Stimulated activated naive B cell treated with anti-CD40 and anti-IgM and Interleukin-4, amounts not matched to agents 10 μg/mL and 1 μg/mL and 100 μg/mL, for 72 hours (primary cell): Measurements from ENCODE around the gene BCAP31.
A peak's percentile ranks its signal among the peaks of the same experiment; 100 is the strongest.
"Not testable (repeated sequence)": the region's sequence is repeated elsewhere in the genome, so short reads cannot be mapped to it uniquely, and the experiment has no call there.

Experiments used
- ATAC-seq, 2 donors: fragments of 150-1000 bp; cut with Tn5 transposase; replicated peaks; 2 replicates each; pipeline ENCODE4 v1.10.0; 2021; ENCODE audit warnings: moderate library complexity in 1 of 2
- DNase-seq: peaks from one replicate; pipeline ENCODE4 v3.0.0; 2021
- H3K27ac Mint-ChIP-seq: one replicate; pipeline ENCODE4 v1.8.0; 2022; ENCODE audit warnings: mild to moderate bottlenecking, mixed read lengths
- H3K27me3 Mint-ChIP-seq, 2 donors: one replicate each; pipeline ENCODE4 v1.8.0; 2022; ENCODE audit warnings: mixed read lengths in 2 of 2
- H3K36me3 Mint-ChIP-seq, 2 donors: one replicate each; pipeline ENCODE4 v1.8.0; 2022; ENCODE audit warnings: mixed read lengths in 2 of 2, mild to moderate bottlenecking in 1 of 2
- H3K4me1 Mint-ChIP-seq, 2 donors: one replicate each; pipeline ENCODE4 v1.8.0; 2022; ENCODE audit warnings: mixed read lengths in 2 of 2, mild to moderate bottlenecking in 1 of 2
- H3K4me3 Mint-ChIP-seq, 2 donors: one replicate each; pipeline ENCODE4 v1.8.0; 2022; ENCODE audit warnings: mild to moderate bottlenecking in 2 of 2, mixed read lengths in 2 of 2, moderate library complexity in 1 of 2
- H3K9me3 Mint-ChIP-seq, 2 donors: one replicate each; pipeline ENCODE4 v1.8.0; 2022; ENCODE audit warnings: mixed read lengths in 2 of 2, mild to moderate bottlenecking in 1 of 2

Gene BCAP31

GRCh38 chrX:153744210-153745066, 20.3 kb upstream of the BCAP31 start:
- DNase-seq (no peak), ATAC-seq (no peak)
- peaks cover 0 to 3% of the 10 kb centered on the region in 2 donors for H3K36me3 Mint-ChIP-seq
- peaks cover 0 to 3% of the 10 kb centered on the region in 2 donors for H3K27me3 Mint-ChIP-seq
- H3K4me1 Mint-ChIP-seq = peaks cover 15 to 40% of the 10 kb centered on the region in 2 donors
- H3K27ac Mint-ChIP-seq = peak overlapping the region; percentile 17
- H3K4me3 Mint-ChIP-seq = peak overlapping the region in 1 of 2 donors; percentile 39
- no peaks in the 10 kb centered on the region for H3K9me3 Mint-ChIP-seq

- not testable (repeated sequence) for H3K36me3 Mint-ChIP-seq, ATAC-seq, H3K9me3 Mint-ChIP-seq, H3K27me3 Mint-ChIP-seq, DNase-seq, H3K27ac Mint-ChIP-seq
- Mint-ChIP-seq H3K4me1 (peaks cover 15 to 40% of the 10 kb centered on the region in 2 donors), H3K4me3 (peak overlapping the region in 1 of 2 donors; percentile 22)
These were observed 19.5 kb upstream of the BCAP31 start for GRCh38 chrX:153743468-153744209.

GRCh38 chrX:153742796-153743467, 18.7 kb upstream of the BCAP31 start:
- not testable (repeated sequence) for H3K27me3 Mint-ChIP-seq, DNase-seq, ATAC-seq, H3K9me3 Mint-ChIP-seq, H3K36me3 Mint-ChIP-seq, H3K4me3 Mint-ChIP-seq
- Mint-ChIP-seq H3K27ac (peak overlapping the region; percentile 20), H3K4me1 (peaks cover 15 to 40% of the 10 kb centered on the region in 2 donors)

- H3K4me3 Mint-ChIP-seq, H3K27me3 Mint-ChIP-seq, H3K36me3 Mint-ChIP-seq, ATAC-seq, H3K9me3 Mint-ChIP-seq, H3K27ac Mint-ChIP-seq, DNase-seq: not testable (repeated sequence)
- peaks cover 15 to 40% of the 10 kb centered on the region in 2 donors for H3K4me1 Mint-ChIP-seq
These were observed 17.9 kb upstream of the BCAP31 start for GRCh38 chrX:153742111-153742510.

- no peak overlapping the region for H3K4me3 Mint-ChIP-seq
These were observed 17.3 kb upstream of the BCAP31 start for GRCh38 chrX:153741446-153741845.

GRCh38 chrX:153740631-153741222, 16.5 kb upstream of the BCAP31 start:
- H3K27me3 Mint-ChIP-seq = no peaks in the 10 kb centered on the region
- DNase-seq = no peak
- ATAC-seq = no peak
- H3K4me1 Mint-ChIP-seq = peaks cover 15 to 40% of the 10 kb centered on the region in 2 donors
- H3K4me3 Mint-ChIP-seq = no peak overlapping the region
- peaks cover 9 to 11% of the 10 kb centered on the region in 2 donors for H3K36me3 Mint-ChIP-seq
- no peaks in the 10 kb centered on the region for H3K9me3 Mint-ChIP-seq
- H3K27ac Mint-ChIP-seq = no peak overlapping the region

More at GRCh38 chrX:153741446-153741845, 17.3 kb upstream of the BCAP31 start:
- ATAC-seq (no peak), DNase-seq (no peak)
- Mint-ChIP-seq H3K27ac (no peak overlapping the region), H3K36me3 (peaks cover 9 to 11% of the 10 kb centered on the region in 2 donors), H3K4me1 (peaks cover 15 to 40% of the 10 kb centered on the region in 2 donors), H3K9me3 (no peaks in the 10 kb centered on the region), H3K27me3 (peaks cover 0 to under 1% of the 10 kb centered on the region in 2 donors)

- H3K4me1 Mint-ChIP-seq = peaks cover 12 to 35% of the 10 kb centered on the region in 2 donors
- DNase-seq (no peak), ATAC-seq (no peak)
- no peak overlapping the region for H3K4me3 Mint-ChIP-seq
- no peaks in the 10 kb centered on the region for H3K9me3 Mint-ChIP-seq
- H3K27ac Mint-ChIP-seq = peak overlapping the region; percentile 14
- H3K27me3 Mint-ChIP-seq = no peaks in the 10 kb centered on the region
- peaks cover 12 to 14% of the 10 kb centered on the region in 2 donors for H3K36me3 Mint-ChIP-seq
These were observed 15.7 kb upstream of the BCAP31 start for GRCh38 chrX:153739754-153740486.

GRCh38 chrX:153738056-153738605, 13.9 kb upstream of the BCAP31 start:
- no peak overlapping the region for H3K27ac Mint-ChIP-seq
- peaks cover 8 to 24% of the 10 kb centered on the region in 2 donors for H3K4me1 Mint-ChIP-seq

GRCh38 chrX:153736871-153737441, 12.8 kb upstream of the BCAP31 start:
- H3K4me3 Mint-ChIP-seq = no peak overlapping the region
- H3K36me3 Mint-ChIP-seq = peaks cover 22 to 23% of the 10 kb centered on the region in 2 donors
- peaks cover 0 to under 1% of the 10 kb centered on the region in 2 donors for H3K9me3 Mint-ChIP-seq
- no peak for DNase-seq
- peaks cover 4 to 22% of the 10 kb centered on the region in 2 donors for H3K4me1 Mint-ChIP-seq
- no peaks in the 10 kb centered on the region for H3K27me3 Mint-ChIP-seq
- H3K27ac Mint-ChIP-seq = no peak overlapping the region
- ATAC-seq = no peak

More at GRCh38 chrX:153738056-153738605, 13.9 kb upstream of the BCAP31 start:
- Mint-ChIP-seq H3K27me3 (no peaks in the 10 kb centered on the region), H3K9me3 (no peaks in the 10 kb centered on the region), H3K36me3 (peaks cover 17% of the 10 kb centered on the region in 2 donors), H3K4me3 (no peak overlapping the region)
- ATAC-seq = no peak
- DNase-seq = no peak

GRCh38 chrX:153736071-153736820, 12.1 kb upstream of the BCAP31 start:
- Mint-ChIP-seq H3K4me1 (peaks cover 5 to 23% of the 10 kb centered on the region in 2 donors), H3K27me3 (no peaks in the 10 kb centered on the region), H3K27ac (no peak overlapping the region), H3K36me3 (peaks cover 30% of the 10 kb centered on the region in 2 donors), H3K9me3 (peaks cover 1 to 8% of the 10 kb centered on the region in 2 donors), H3K4me3 (no peak overlapping the region)
- no peak for ATAC-seq
- DNase-seq = no peak

- Mint-ChIP-seq H3K4me3 (no peak overlapping the region), H3K27ac (no peak overlapping the region), H3K36me3 (peaks cover 31 to 36% of the 10 kb centered on the region in 2 donors), H3K27me3 (no peaks in the 10 kb centered on the region), H3K4me1 (peaks cover 4 to 19% of the 10 kb centered on the region in 2 donors), H3K9me3 (peaks cover 1 to 9% of the 10 kb centered on the region in 2 donors)
- DNase-seq (no peak), ATAC-seq (peak; percentile 47 to 49)
These were observed 11.1 kb upstream of the BCAP31 start for GRCh38 chrX:153735274-153735673.

GRCh38 chrX:153734871-153735270, 10.7 kb upstream of the BCAP31 start:
- Mint-ChIP-seq H3K36me3 (peaks cover 31 to 36% of the 10 kb centered on the region in 2 donors), H3K4me1 (peaks cover 4 to 17% of the 10 kb centered on the region in 2 donors), H3K27ac (no peak overlapping the region), H3K27me3 (no peaks in the 10 kb centered on the region), H3K9me3 (peaks cover 1 to 9% of the 10 kb centered on the region in 2 donors), H3K4me3 (no peak overlapping the region)
- DNase-seq (no peak), ATAC-seq (no peak)
